IMR-90 (cell line): ENCODE results near the gene GPC6. TPM values are rescaled to one million over a fixed set of nuclear protein-coding genes. Genes with fewer than 3 reads are reported as not detected.

ENCODE experiments used
- ATAC-seq: fragments of 200-7000 bp; cut with Tn5 transposase; 2 replicates; pipeline ENCODE4 v1.9.1; 2020; ENCODE audit warnings: low read depth, mild to moderate bottlenecking, moderate library complexity
- BruUV-seq: library from RNA; stranded (reverse); fragments of 400-500 nt; replicated peaks from 2 replicates; lab custom pipeline; 2021; lab: Mats Ljungman, UMichigan
- CTCF ChIA-PET: fragments of 300-600 bp; formaldehyde crosslinking; extraction: SDS; loops from one replicate; lab custom pipeline; 2021; ENCODE audit warnings: antibody characterized with exemption; lab: Yijun Ruan, JAX
- POLR2A ChIA-PET: fragments of 300-600 bp; sonication (Branson Sonifier 250); formaldehyde crosslinking; loops from one replicate; lab custom pipeline; 2022; ENCODE audit warnings: antibody characterized with exemption; ENCODE audit not compliant: unreplicated experiment; lab: Charles Lee
- DNase-seq: peaks from one replicate; pipeline ENCODE4 v3.0.0; 2013
- H2AFZ ChIP-seq: replicated peaks from 2 replicates; pipeline ENCODE3; 2013; ENCODE audit warnings: low read length, mild to moderate bottlenecking; ENCODE audit not compliant: poor library complexity
- H2AK5ac ChIP-seq: 2 replicates; pipeline ENCODE4 v1.6.1; 2013; ENCODE audit warnings: low read depth, low read length, inconsistent platforms
- H2AK9ac ChIP-seq: replicated peaks from 2 replicates; pipeline ENCODE3; 2013; ENCODE audit warnings: mild to moderate bottlenecking, low read depth, low read length, moderate library complexity; ENCODE audit not compliant: poor library complexity
- H2BK120ac ChIP-seq: 2 replicates; pipeline ENCODE4 v1.6.1; 2013; ENCODE audit warnings: low read depth, low read length, inconsistent platforms
- H2BK15ac ChIP-seq: 3 replicates; pipeline ENCODE4 v1.6.1; 2013; ENCODE audit warnings: low read depth, low read length, inconsistent platforms
- H2BK20ac ChIP-seq: 2 replicates; pipeline ENCODE4 v1.6.1; 2013; ENCODE audit warnings: low read depth, mild to moderate bottlenecking, inconsistent platforms, low read length, moderate library complexity
- H2BK5ac ChIP-seq: 2 replicates; pipeline ENCODE4 v1.6.1; 2013; ENCODE audit warnings: mild to moderate bottlenecking, low read depth, low read length, inconsistent platforms; ENCODE audit not compliant: poor library complexity, severe bottlenecking
- H3K14ac ChIP-seq: replicated peaks from 2 replicates; pipeline ENCODE4 v1.6.1; 2013; ENCODE audit warnings: low read depth, low read length, inconsistent platforms
- H3K18ac ChIP-seq: 2 replicates; pipeline ENCODE4 v1.6.1; 2013; ENCODE audit warnings: low read depth, low read length, control low read depth
- H3K23ac ChIP-seq: 2 replicates; pipeline ENCODE4 v1.6.1; 2013; ENCODE audit warnings: low read depth, low read length, inconsistent platforms
- H3K27ac ChIP-seq: 2 replicates; pipeline ENCODE4 v1.5.1; 2013; ENCODE audit warnings: mild to moderate bottlenecking, control low read depth, low read length; ENCODE audit not compliant: insufficient read depth
- H3K27me3 ChIP-seq: 2 replicates; pipeline ENCODE4 v1.6.1; 2013; ENCODE audit warnings: low read length; ENCODE audit not compliant: control insufficient read depth, insufficient read depth
- H3K36me3 ChIP-seq: 2 replicates; pipeline ENCODE4 v1.6.1; 2013; ENCODE audit warnings: low read length, mixed read lengths; ENCODE audit not compliant: control insufficient read depth, insufficient read depth
- H3K4ac ChIP-seq: 2 replicates; pipeline ENCODE4 v1.6.1; 2013; ENCODE audit warnings: low read depth, low read length, inconsistent platforms
- H3K4me1 ChIP-seq: 2 replicates; pipeline ENCODE4 v1.6.1; 2013; ENCODE audit warnings: low read length, mixed read lengths; ENCODE audit not compliant: control insufficient read depth, insufficient read depth
- H3K4me2 ChIP-seq: 2 replicates; pipeline ENCODE4 v1.6.1; 2013; ENCODE audit warnings: low read depth, mild to moderate bottlenecking, control low read depth, low read length, moderate library complexity
- H3K4me3 ChIP-seq: 2 replicates; pipeline ENCODE4 v1.5.1; 2013; ENCODE audit warnings: low read depth, mild to moderate bottlenecking, control low read depth, low read length, moderate library complexity; ENCODE audit not compliant: insufficient read depth
- H3K56ac ChIP-seq: 2 replicates; pipeline ENCODE4 v1.6.1; 2013; ENCODE audit warnings: low read length, inconsistent platforms; ENCODE audit not compliant: insufficient read depth; ENCODE audit errors: extremely low read depth
- H3K79me1 ChIP-seq, 2 experiments: 2 replicates each; pipeline ENCODE4 v1.6.1; 2013; ENCODE audit warnings: low read length in 2 of 2, inconsistent platforms in 1 of 2, low read depth in 1 of 2
- H3K9ac ChIP-seq: 2 replicates; pipeline ENCODE4 v1.6.1; 2013; ENCODE audit warnings: low read depth, low read length, control low read depth
- H3K9me1 ChIP-seq: 2 replicates; pipeline ENCODE4 v1.6.1; 2013; ENCODE audit warnings: low read length, inconsistent platforms; ENCODE audit not compliant: insufficient read depth
- H3K9me3 ChIP-seq: 2 replicates; pipeline ENCODE4 v1.6.1; 2013; ENCODE audit warnings: low read length; ENCODE audit not compliant: control insufficient read depth, insufficient read depth
- H4K20me1 ChIP-seq: 2 replicates; pipeline ENCODE4 v1.6.1; 2013; ENCODE audit warnings: low read length, inconsistent platforms; ENCODE audit not compliant: insufficient read depth
- H4K5ac ChIP-seq: 2 replicates; pipeline ENCODE4 v1.6.1; 2013; ENCODE audit warnings: mild to moderate bottlenecking, low read depth, low read length, control low read depth
- H4K8ac ChIP-seq, 2 experiments: 2 replicates each; pipeline ENCODE4 v1.6.1; 2013; ENCODE audit warnings: low read depth in 2 of 2, low read length in 2 of 2, control low read depth in 1 of 2, inconsistent platforms in 1 of 2
- H4K91ac ChIP-seq: 2 replicates; pipeline ENCODE4 v1.6.1; 2013; ENCODE audit warnings: low read depth, low read length, inconsistent platforms; ENCODE audit not compliant: insufficient read depth
- BHLHE40 ChIP-seq: fragments of 150-350 bp; IDR thresholded peaks from 2 replicates; pipeline ENCODE4 v1.6.1; 2016; ENCODE audit warnings: mild to moderate bottlenecking, low read depth, low read length
- CTCF ChIP-seq: conservative IDR thresholded peaks from 2 replicates; pipeline ENCODE4 v1.5.1; 2012; ENCODE audit warnings: mild to moderate bottlenecking, low read depth, low read length, improper control_type of control experiment
- MAZ ChIP-seq: IDR thresholded peaks from 2 replicates; pipeline ENCODE4 v1.6.1; 2012; ENCODE audit warnings: low read depth, mild to moderate bottlenecking, low read length, improper control_type of control experiment, moderate library complexity, borderline replicate concordance
- MXI1 ChIP-seq: IDR thresholded peaks from 2 replicates; pipeline ENCODE4 v1.6.1; 2012; ENCODE audit warnings: low read depth, mild to moderate bottlenecking, low read length, moderate library complexity, borderline replicate concordance
- NFE2L2 ChIP-seq: fragments of 150-350 bp; IDR thresholded peaks from 2 replicates; pipeline ENCODE4 v1.6.1; 2016; ENCODE audit warnings: low read depth, mild to moderate bottlenecking, low read length
- POLR2A ChIP-seq: IDR thresholded peaks from 2 replicates; pipeline ENCODE4 v1.6.1; 2012; ENCODE audit warnings: mild to moderate bottlenecking, low read depth, low read length
- RAD21 ChIP-seq: IDR thresholded peaks from 2 replicates; pipeline ENCODE4 v1.6.1; 2012; ENCODE audit warnings: low read length, improper control_type of control experiment
- RFX5 ChIP-seq: IDR thresholded peaks from 2 replicates; pipeline ENCODE4 v1.8.0; 2012; ENCODE audit warnings: low read depth, mild to moderate bottlenecking, low read length, moderate library complexity
- WGBS, 2 experiments: methylation state at CpG; one replicate each; pipeline versions ENCODE4 v1.1.5 to v1.1.7; 2013; ENCODE audit warnings: missing lambda C conversion rate in 2 of 2; ENCODE audit not compliant: insufficient read length in 1 of 2; ENCODE audit errors: extremely low coverage in 2 of 2; 5-methylcytosine and 5-hydroxymethylcytosine counted together
- dilution Hi-C: fragments of 300-500 bp; cut with HindIII; formaldehyde crosslinking; loops from one replicate; pipeline ENCODE4 v1.14.3; 2018; ENCODE audit warnings: low sequenced_read_pairs; ENCODE audit not compliant: unreplicated experiment
- in situ Hi-C: fragments of 300-500 bp; cut with MboI; formaldehyde crosslinking; loops from 3 replicates; pipeline ENCODE4 v1.14.3; 2019; ENCODE audit warnings: low sequenced_read_pairs, inconsistent platforms, mixed read lengths
- intact Hi-C: fragments of 100-400 bp; cut with micrococcal nuclease; formaldehyde crosslinking; loops from 2 replicates; pipeline ENCODE4 v1.10.0; 2022
- polyA plus RNA-seq, 3 experiments: library from polyadenylated mRNA; depleted of rRNA; stranded (reverse); fragments of >200 nt; gene quantifications; 2 replicates each; pipeline ENCODE4 v1.2.3, GENCODE V29; 2012; ENCODE audit warnings: low replicate concordance in 1 of 3
- total RNA-seq: library from RNA; depleted of rRNA; stranded (reverse); fragments of >200 nt; gene quantifications from 2 replicates; pipeline ENCODE4 v1.2.3, GENCODE V29; 2012

Gene GPC6
- total and polyA plus RNA-seq, 2 of the 4 experiments (the other 2 are of a cell fraction) = 14.9 to 39.4 TPM

- Histone ChIP-seq H3K27ac (no peak overlapping the region), H2AK5ac (no peak overlapping the region), H3K4ac (no peak overlapping the region), H3K27me3 (no peaks in the 10 kb centered on the region), H4K8ac (no peak overlapping the region), H3K9me1 (no peaks in the 10 kb centered on the region), H3K9me3 (no peaks in the 10 kb centered on the region), H2BK120ac (no peak overlapping the region), H3K23ac (no peak overlapping the region), H2BK15ac (no peak overlapping the region), H3K4me1 (no peaks in the 10 kb centered on the region), H4K5ac (no peak overlapping the region), H3K4me2 (no peak overlapping the region), H3K4me3 (no peak overlapping the region), H3K18ac (no peak overlapping the region), H3K56ac (no peak overlapping the region), H3K9ac (no peak overlapping the region), H2AK9ac (no peak overlapping the region), H2BK5ac (no peak overlapping the region), H2BK20ac (no peak overlapping the region), H3K36me3 (no peaks in the 10 kb centered on the region), H3K14ac (no peak overlapping the region), H4K20me1 (no peaks in the 10 kb centered on the region), H3K79me1 (no peaks in the 10 kb centered on the region), H4K91ac (no peak overlapping the region), H2AFZ (no peak overlapping the region)
- BruUV-seq = no TSS peak
- intact Hi-C loops = no loop called here
- WGBS, 2 experiments = no CpG with 5 or more reads among the region's 2 CpGs
- TF ChIP-seq BHLHE40 (no peak), MXI1 (no peak), RAD21 (no peak), POLR2A (no peak), NFE2L2 (no peak), MAZ (no peak), RFX5 (no peak), CTCF (no peak)
- ChIA-PET POLR2A (no interaction called here), CTCF (no interaction called here)
- dilution Hi-C loops = no loop called here
- DNase-seq = no peak
- no peak for ATAC-seq
- in situ Hi-C loops = no loop called here
Observed at GRCh38 chr13:93789058-93789457, 562.5 kb downstream of the GPC6 start.
